NCI-H1105 (cell line): ENCODE data around the gene C19orf38.
"Not testable (repeated sequence)": the region's sequence is repeated elsewhere in the genome, so short reads cannot be mapped to it uniquely, and the experiment has no call there.

ENCODE experiments used
- DNase-seq: peaks from one replicate; lab custom pipeline; 2025; lab: John Stamatoyannopoulos, UW

C19orf38 gene

GRCh38 chr19:10823690-10824089 is 24.5 kb upstream of the C19orf38 start:
- DNase-seq, result no peak

- no peak for DNase-seq
Observed at GRCh38 chr19:10826231-10826630, 22.0 kb upstream of the C19orf38 start.

GRCh38 chr19:10826846-10827245 is 21.4 kb upstream of the C19orf38 start:
- DNase-seq, result no peak

- DNase-seq, result no peak
Observed at GRCh38 chr19:10828981-10829821, 19.0 kb upstream of the C19orf38 start.

- DNase-seq, result no peak
Observed at GRCh38 chr19:10829967-10830366, 18.2 kb upstream of the C19orf38 start.

- no peak for DNase-seq
Observed at GRCh38 chr19:10830370-10830769, 17.8 kb upstream of the C19orf38 start.

GRCh38 chr19:10830931-10831779 is 17.1 kb upstream of the C19orf38 start:
- no peak for DNase-seq

- no peak for DNase-seq
Observed at GRCh38 chr19:10831987-10832938, 16.0 kb upstream of the C19orf38 start.

- DNase-seq, result no peak
Observed at GRCh38 chr19:10832939-10833296, 15.3 kb upstream of the C19orf38 start.

- DNase-seq, result no peak
Observed at GRCh38 chr19:10835089-10835753, 13.0 kb upstream of the C19orf38 start.

- peak; percentile 100 for DNase-seq
Observed at GRCh38 chr19:10835754-10836478, 12.3 kb upstream of the C19orf38 start, which contains the start of gene TMED1. TSS of gene TMED1 (minus strand) at chr19:10836212. CDS start at chr19:10836191, 21 bp downstream.

- DNase-seq, result peak; percentile 84
Observed at GRCh38 chr19:10836479-10837330, 11.5 kb upstream of the C19orf38 start.

- not testable (repeated sequence) for DNase-seq
Observed at GRCh38 chr19:10837649-10838048, 10.6 kb upstream of the C19orf38 start.

- DNase-seq, result no peak
Observed at GRCh38 chr19:10838377-10838776, 9.8 kb upstream of the C19orf38 start.

GRCh38 chr19:10839114-10840050 is 8.8 kb upstream of the C19orf38 start:
- no peak for DNase-seq

- no peak for DNase-seq
Observed at GRCh38 chr19:10842788-10843187, 5.4 kb upstream of the C19orf38 start.

GRCh38 chr19:10846500-10847202 is 1.6 kb upstream of the C19orf38 start:
- DNase-seq, result no peak

- DNase-seq, result no peak
Observed at GRCh38 chr19:10850631-10851030, 2.4 kb downstream of the C19orf38 start.
